Fibroblast of pulmonary artery (primary cell): Measurements from ENCODE around the gene IL19.
A peak's percentile ranks its signal among the peaks of the same experiment; 100 is the strongest.

Source experiments
- DNase-seq: peaks from one replicate; pipeline ENCODE4 v3.0.0-alpha.2; 2010; ENCODE audit warnings: low read depth
- H3K4me3 ChIP-seq: replicated peaks from 2 replicates; pipeline ENCODE4 v1.5.1; 2011; ENCODE audit warnings: low read depth, mild to moderate bottlenecking, control low read depth, low read length, moderate library complexity
- TF ChIP-seq, protein P1 (sequence below): IDR thresholded peaks from 2 replicates; pipeline ENCODE4 v1.5.1; 2011; ENCODE audit warnings: mild to moderate bottlenecking, control low read depth, low read length, inconsistent platforms; ENCODE audit errors: missing control alignments

The IL19 gene

DNA sequence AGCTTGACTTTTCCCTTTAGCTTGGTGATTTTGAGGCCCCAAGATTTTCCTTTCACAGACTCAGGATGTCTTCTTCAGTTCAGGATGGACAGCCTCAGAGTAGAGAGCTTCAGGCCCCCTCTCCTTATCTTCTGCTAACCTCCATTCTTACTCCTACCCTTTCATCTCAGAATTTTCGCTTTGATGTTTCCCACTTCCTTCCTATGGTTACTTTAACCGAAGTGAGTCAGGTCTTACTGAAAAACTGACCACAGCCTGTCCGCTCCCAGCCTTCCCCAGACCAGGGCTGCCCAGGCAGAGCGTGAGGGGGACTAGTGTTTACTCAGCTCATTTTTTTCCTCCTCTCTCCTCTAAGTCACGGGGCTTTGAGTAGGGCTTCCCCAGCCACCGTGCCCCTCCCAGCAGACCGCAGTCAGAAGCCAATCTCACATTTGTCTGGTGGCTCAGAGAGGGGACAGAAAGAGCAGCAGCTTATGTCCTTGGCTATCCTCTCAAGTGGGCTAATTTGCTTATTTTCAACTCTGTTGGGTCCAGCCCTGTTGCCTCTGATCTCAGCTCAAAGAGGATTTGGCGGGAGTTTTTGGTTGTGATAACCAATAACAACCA lies 4.2 kb upstream of the IL19 start:
- TF ChIP-seq, protein P1, sequence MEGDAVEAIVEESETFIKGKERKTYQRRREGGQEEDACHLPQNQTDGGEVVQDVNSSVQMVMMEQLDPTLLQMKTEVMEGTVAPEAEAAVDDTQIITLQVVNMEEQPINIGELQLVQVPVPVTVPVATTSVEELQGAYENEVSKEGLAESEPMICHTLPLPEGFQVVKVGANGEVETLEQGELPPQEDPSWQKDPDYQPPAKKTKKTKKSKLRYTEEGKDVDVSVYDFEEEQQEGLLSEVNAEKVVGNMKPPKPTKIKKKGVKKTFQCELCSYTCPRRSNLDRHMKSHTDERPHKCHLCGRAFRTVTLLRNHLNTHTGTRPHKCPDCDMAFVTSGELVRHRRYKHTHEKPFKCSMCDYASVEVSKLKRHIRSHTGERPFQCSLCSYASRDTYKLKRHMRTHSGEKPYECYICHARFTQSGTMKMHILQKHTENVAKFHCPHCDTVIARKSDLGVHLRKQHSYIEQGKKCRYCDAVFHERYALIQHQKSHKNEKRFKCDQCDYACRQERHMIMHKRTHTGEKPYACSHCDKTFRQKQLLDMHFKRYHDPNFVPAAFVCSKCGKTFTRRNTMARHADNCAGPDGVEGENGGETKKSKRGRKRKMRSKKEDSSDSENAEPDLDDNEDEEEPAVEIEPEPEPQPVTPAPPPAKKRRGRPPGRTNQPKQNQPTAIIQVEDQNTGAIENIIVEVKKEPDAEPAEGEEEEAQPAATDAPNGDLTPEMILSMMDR: no peak
- DNase-seq: peak; percentile 66
- no peak overlapping the region for H3K4me3 ChIP-seq

DNA sequence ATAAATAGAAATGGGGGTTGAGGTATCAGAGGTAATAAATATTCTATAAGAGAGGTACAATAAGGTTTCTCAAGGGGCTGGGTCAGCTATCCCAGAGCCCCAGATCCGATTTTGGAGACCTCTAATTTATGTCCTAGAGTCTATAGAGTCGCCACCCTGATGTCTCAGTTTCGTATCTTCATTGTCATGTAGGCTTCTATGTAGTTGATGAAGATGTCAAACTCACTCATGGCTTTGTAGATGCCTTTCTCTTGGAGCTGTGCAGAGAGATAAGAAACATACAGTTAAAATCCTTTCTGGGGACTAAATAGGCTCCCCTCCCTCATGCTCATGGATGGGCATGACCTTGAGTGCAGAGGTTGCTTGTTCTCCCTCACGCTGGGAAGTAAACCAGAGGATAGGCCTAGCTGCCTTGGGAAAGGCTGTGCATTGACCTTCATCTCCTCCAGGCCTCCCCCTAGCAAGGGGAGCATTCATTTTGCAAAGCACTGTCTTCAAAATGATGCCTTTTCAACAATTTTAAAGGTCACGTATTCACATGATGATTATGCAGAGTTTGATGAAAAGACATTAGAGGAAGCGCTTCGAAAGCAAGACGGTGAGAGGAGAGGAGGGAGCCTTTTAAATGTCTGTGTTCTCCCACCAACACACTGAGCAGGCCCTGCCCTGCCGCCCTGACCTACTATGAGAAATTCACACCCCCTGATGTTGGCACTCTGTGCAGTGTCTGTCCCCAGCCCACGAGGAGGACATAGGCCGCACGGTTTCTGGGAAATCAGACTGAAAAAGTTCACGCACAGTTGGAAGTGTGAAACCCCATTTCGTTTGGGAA lies 1.9 kb upstream of the IL19 start:
- DNase-seq: no peak
- H3K4me3 ChIP-seq: no peak overlapping the region
- TF ChIP-seq, protein P1: no peak

DNA sequence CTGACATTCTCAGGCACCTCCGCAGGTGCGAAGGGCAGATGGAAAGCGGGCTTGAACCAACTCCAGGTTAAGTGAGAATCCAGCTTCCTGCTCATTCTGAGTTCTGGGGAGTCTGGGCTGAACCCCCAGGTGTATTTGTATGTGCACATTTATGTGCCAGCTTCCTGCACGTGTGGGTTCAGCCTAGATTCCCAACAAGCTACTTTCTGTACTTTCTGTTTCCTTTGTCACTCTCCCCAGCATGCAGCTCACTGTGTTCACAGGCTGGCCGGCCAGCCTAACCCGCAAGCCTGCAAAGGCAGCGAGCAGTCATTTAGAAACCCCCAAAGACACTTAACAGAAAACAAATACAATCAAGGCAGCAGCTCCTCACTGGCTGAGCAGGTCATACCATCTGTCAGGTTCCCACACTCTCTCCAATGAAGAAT lies 1.3 kb upstream of the IL19 start:
- no peak overlapping the region for H3K4me3 ChIP-seq
- TF ChIP-seq, protein P1: no peak
- DNase-seq: no peak

DNA sequence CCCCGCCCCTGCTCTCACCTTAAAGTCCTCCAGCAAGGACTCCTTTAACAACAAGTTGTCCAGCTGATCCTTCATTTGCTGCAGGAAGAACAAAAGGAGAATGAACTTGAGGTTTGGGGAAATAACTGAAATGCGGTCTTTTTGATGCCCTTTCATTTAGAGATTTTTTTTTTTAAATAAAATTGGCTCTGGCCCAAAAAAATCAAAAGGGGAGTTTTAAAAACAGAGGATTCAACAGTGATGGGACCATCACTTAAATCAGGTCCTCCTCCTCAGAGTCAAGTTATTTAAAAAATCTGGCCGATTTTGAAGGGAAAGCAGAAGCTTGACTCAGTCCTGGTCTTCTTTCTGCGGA lies 742 bp downstream of the IL19 start:
- no peak for DNase-seq
- no peak overlapping the region for H3K4me3 ChIP-seq
- TF ChIP-seq, protein P1: no peak

DNA sequence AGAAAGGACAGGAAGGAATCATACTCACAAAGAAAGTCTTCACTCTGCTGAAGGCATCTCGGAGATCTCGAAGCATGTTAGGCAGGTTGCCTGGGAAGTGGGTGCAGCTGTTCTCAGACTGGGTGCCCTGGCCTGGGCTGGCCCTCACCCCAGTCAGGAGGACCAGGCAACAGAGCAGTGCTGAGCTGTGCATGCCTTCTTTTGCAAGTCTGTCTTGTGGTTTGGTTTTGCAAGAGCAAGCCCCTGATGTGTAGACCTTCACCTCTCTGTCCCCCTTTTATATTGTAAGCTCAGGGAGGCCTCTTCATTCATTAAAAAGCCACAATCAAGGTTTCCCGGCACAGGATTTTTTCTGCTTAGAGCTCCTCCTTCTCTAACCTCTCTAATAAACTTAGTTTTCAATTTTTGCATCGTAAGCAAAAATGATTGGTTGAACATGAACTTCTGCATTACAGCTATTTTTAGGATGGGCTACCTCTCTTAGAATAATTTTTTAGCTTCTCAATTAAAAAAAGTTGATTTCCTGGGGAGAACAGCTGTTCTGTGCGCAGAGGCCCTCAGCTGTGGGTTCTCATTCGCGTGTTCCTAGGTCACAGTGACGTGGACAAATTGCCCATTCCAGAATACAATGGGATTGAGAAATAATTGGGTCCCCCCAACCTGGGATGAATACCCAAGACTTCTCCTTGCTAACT lies 1.8 kb downstream of the IL19 start, which contains the start of gene IL10:
Gene IL10, minus strand, starts transcription at position 252 of the 695 bp plus-strand sequence. Its CDS starts 59 bp downstream, at position 193.
- DNase-seq: no peak
- TF ChIP-seq, protein P1: no peak
- no peak within 1 kb of the TSS for H3K4me3 ChIP-seq

DNA sequence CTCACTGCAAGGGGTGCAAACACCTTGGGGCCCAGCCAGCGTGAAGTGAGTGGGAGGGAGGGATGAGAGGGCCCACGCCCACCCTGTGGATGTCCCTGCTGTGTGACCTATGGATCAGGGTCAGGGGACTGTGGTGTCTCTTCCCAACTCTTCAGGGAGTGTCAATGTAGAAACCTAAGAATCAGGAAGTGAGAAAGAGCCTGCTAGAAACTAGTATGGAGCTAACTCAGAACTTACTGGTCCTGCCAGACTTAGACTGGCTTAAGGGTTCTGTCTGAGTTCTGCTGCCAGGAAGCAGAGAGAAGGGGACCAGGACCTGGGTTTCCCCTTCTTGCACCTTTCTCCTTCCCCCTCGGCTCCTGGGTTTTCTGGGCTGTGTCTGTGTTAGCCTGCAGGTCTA lies 3.5 kb downstream of the IL19 start:
- TF ChIP-seq, protein P1: no peak
- no peak for DNase-seq
- no peak overlapping the region for H3K4me3 ChIP-seq
